Measurements from ENCODE around the gene FAM187B.

The FAM187B gene

GRCh38 chr19:35209646-35210045, 18.9 kb downstream of the FAM187B start:
- no peak overlapping the region for H3K4me3 ChIP-seq (ENCODE audit: insufficient read depth, low read depth, low read length)
- H3K9me3 ChIP-seq (ENCODE audit: control insufficient read depth, low read length): no peaks in the 10 kb centered on the region
- 96 to 98% methylated on average over 4 of the region's 4 CpGs for WGBS, 2 experiments
- no peaks in the 10 kb centered on the region for H3K27me3 ChIP-seq (ENCODE audit: control insufficient read depth, insufficient read depth, low read length, poor library complexity, severe bottlenecking)
- H3K4me1 ChIP-seq (ENCODE audit: control insufficient read depth, insufficient read depth, low read length): peaks cover 5% of the 10 kb centered on the region
- no peak overlapping the region for H3K27ac ChIP-seq (ENCODE audit: insufficient read depth, low read depth, low read length, poor library complexity, severe bottlenecking)
- no peaks in the 10 kb centered on the region for H3K36me3 ChIP-seq (ENCODE audit: control insufficient read depth, insufficient read depth, low read length)

- H3K27ac ChIP-seq (ENCODE audit: insufficient read depth, low read depth, low read length, poor library complexity, severe bottlenecking): no peak overlapping the region
- no peaks in the 10 kb centered on the region for H3K27me3 ChIP-seq (ENCODE audit: control insufficient read depth, insufficient read depth, low read length, poor library complexity, severe bottlenecking)
- H3K4me1 ChIP-seq (ENCODE audit: control insufficient read depth, insufficient read depth, low read length): peaks cover 9% of the 10 kb centered on the region
- no peaks in the 10 kb centered on the region for H3K9me3 ChIP-seq (ENCODE audit: control insufficient read depth, low read length)
- 88 to 89% methylated on average over 8 of the region's 8 CpGs for WGBS, 2 experiments
- H3K36me3 ChIP-seq (ENCODE audit: control insufficient read depth, insufficient read depth, low read length): no peaks in the 10 kb centered on the region
- no peak overlapping the region for H3K4me3 ChIP-seq (ENCODE audit: insufficient read depth, low read depth, low read length)
Measured at GRCh38 chr19:35208121-35208520, 20.4 kb downstream of the FAM187B start.

- Histone ChIP-seq H3K9me3 (ENCODE audit: control insufficient read depth, low read length) (no peaks in the 10 kb centered on the region), H3K27me3 (ENCODE audit: control insufficient read depth, insufficient read depth, low read length, poor library complexity, severe bottlenecking) (no peaks in the 10 kb centered on the region)
- 89 to 94% methylated on average over 6 to 8 of the region's 8 CpGs for WGBS, 2 experiments
Measured at GRCh38 chr19:35207391-35207871, 21.1 kb downstream of the FAM187B start.

GRCh38 chr19:35206855-35207254, 21.7 kb downstream of the FAM187B start:
- Histone ChIP-seq H3K9me3 (ENCODE audit: control insufficient read depth, low read length) (no peaks in the 10 kb centered on the region), H3K36me3 (ENCODE audit: control insufficient read depth, insufficient read depth, low read length) (no peaks in the 10 kb centered on the region), H3K27me3 (ENCODE audit: control insufficient read depth, insufficient read depth, low read length, poor library complexity, severe bottlenecking) (no peaks in the 10 kb centered on the region), H3K4me1 (ENCODE audit: control insufficient read depth, insufficient read depth, low read length) (peaks cover 9% of the 10 kb centered on the region), H3K4me3 (ENCODE audit: insufficient read depth, low read depth, low read length) (no peak overlapping the region), H3K27ac (ENCODE audit: insufficient read depth, low read depth, low read length, poor library complexity, severe bottlenecking) (no peak overlapping the region)
- 90 to 93% methylated on average over 1 of the region's 1 CpG for WGBS, 2 experiments

More at GRCh38 chr19:35207391-35207871, 21.1 kb downstream of the FAM187B start:
- no peak overlapping the region for H3K27ac ChIP-seq (ENCODE audit: insufficient read depth, low read depth, low read length, poor library complexity, severe bottlenecking)
- H3K36me3 ChIP-seq (ENCODE audit: control insufficient read depth, insufficient read depth, low read length): no peaks in the 10 kb centered on the region
- no peak overlapping the region for H3K4me3 ChIP-seq (ENCODE audit: insufficient read depth, low read depth, low read length)
- peaks cover 9% of the 10 kb centered on the region for H3K4me1 ChIP-seq (ENCODE audit: control insufficient read depth, insufficient read depth, low read length)

GRCh38 chr19:35206379-35206778, 22.2 kb downstream of the FAM187B start:
- Histone ChIP-seq H3K27me3 (ENCODE audit: control insufficient read depth, insufficient read depth, low read length, poor library complexity, severe bottlenecking) (no peaks in the 10 kb centered on the region), H3K27ac (ENCODE audit: insufficient read depth, low read depth, low read length, poor library complexity, severe bottlenecking) (no peak overlapping the region), H3K4me1 (ENCODE audit: control insufficient read depth, insufficient read depth, low read length) (peaks cover 9% of the 10 kb centered on the region), H3K9me3 (ENCODE audit: control insufficient read depth, low read length) (no peaks in the 10 kb centered on the region), H3K4me3 (ENCODE audit: insufficient read depth, low read depth, low read length) (no peak overlapping the region), H3K36me3 (ENCODE audit: control insufficient read depth, insufficient read depth, low read length) (no peaks in the 10 kb centered on the region)
- WGBS, 2 experiments: 92 to 93% methylated on average over 5 of the region's 5 CpGs

- no peaks in the 10 kb centered on the region for H3K36me3 ChIP-seq (ENCODE audit: control insufficient read depth, insufficient read depth, low read length)
- WGBS, 2 experiments: 85 to 87% methylated on average over 6 of the region's 6 CpGs
- no peak overlapping the region for H3K4me3 ChIP-seq (ENCODE audit: insufficient read depth, low read depth, low read length)
- no peak overlapping the region for H3K27ac ChIP-seq (ENCODE audit: insufficient read depth, low read depth, low read length, poor library complexity, severe bottlenecking)
- H3K9me3 ChIP-seq (ENCODE audit: control insufficient read depth, low read length): no peaks in the 10 kb centered on the region
- H3K27me3 ChIP-seq (ENCODE audit: control insufficient read depth, insufficient read depth, low read length, poor library complexity, severe bottlenecking): no peaks in the 10 kb centered on the region
- peaks cover 9% of the 10 kb centered on the region for H3K4me1 ChIP-seq (ENCODE audit: control insufficient read depth, insufficient read depth, low read length)
Measured at GRCh38 chr19:35205733-35206323, 22.7 kb downstream of the FAM187B start.

- peaks cover 9% of the 10 kb centered on the region for H3K4me1 ChIP-seq (ENCODE audit: control insufficient read depth, insufficient read depth, low read length)
- no peak overlapping the region for H3K27ac ChIP-seq (ENCODE audit: insufficient read depth, low read depth, low read length, poor library complexity, severe bottlenecking)
- no peak overlapping the region for H3K4me3 ChIP-seq (ENCODE audit: insufficient read depth, low read depth, low read length)
- no peaks in the 10 kb centered on the region for H3K36me3 ChIP-seq (ENCODE audit: control insufficient read depth, insufficient read depth, low read length)
- no peaks in the 10 kb centered on the region for H3K9me3 ChIP-seq (ENCODE audit: control insufficient read depth, low read length)
- 78 to 79% methylated on average over 13 of the region's 13 CpGs for WGBS, 2 experiments
- no peaks in the 10 kb centered on the region for H3K27me3 ChIP-seq (ENCODE audit: control insufficient read depth, insufficient read depth, low read length, poor library complexity, severe bottlenecking)
Measured at GRCh38 chr19:35204799-35205732, 23.5 kb downstream of the FAM187B start.

- H3K27me3 ChIP-seq (ENCODE audit: control insufficient read depth, insufficient read depth, low read length, poor library complexity, severe bottlenecking): no peaks in the 10 kb centered on the region
- WGBS, 2 experiments: 34% methylated on average over 4 of the region's 4 CpGs
- H3K27ac ChIP-seq (ENCODE audit: insufficient read depth, low read depth, low read length, poor library complexity, severe bottlenecking): peak overlapping the region; percentile 26
- H3K4me3 ChIP-seq (ENCODE audit: insufficient read depth, low read depth, low read length): no peak overlapping the region
- no peaks in the 10 kb centered on the region for H3K9me3 ChIP-seq (ENCODE audit: control insufficient read depth, low read length)
- peaks cover 9% of the 10 kb centered on the region for H3K4me1 ChIP-seq (ENCODE audit: control insufficient read depth, insufficient read depth, low read length)
- H3K36me3 ChIP-seq (ENCODE audit: control insufficient read depth, insufficient read depth, low read length): no peaks in the 10 kb centered on the region
Measured at GRCh38 chr19:35202722-35203688, 25.5 kb downstream of the FAM187B start.

- no peaks in the 10 kb centered on the region for H3K9me3 ChIP-seq (ENCODE audit: control insufficient read depth, low read length)
- H3K4me3 ChIP-seq (ENCODE audit: insufficient read depth, low read depth, low read length): no peak overlapping the region
- 72 to 90% methylated on average over 2 of the region's 2 CpGs for WGBS, 2 experiments
- no peak overlapping the region for H3K27ac ChIP-seq (ENCODE audit: insufficient read depth, low read depth, low read length, poor library complexity, severe bottlenecking)
- H3K4me1 ChIP-seq (ENCODE audit: control insufficient read depth, insufficient read depth, low read length): peaks cover 4% of the 10 kb centered on the region
- no peaks in the 10 kb centered on the region for H3K27me3 ChIP-seq (ENCODE audit: control insufficient read depth, insufficient read depth, low read length, poor library complexity, severe bottlenecking)
- no peaks in the 10 kb centered on the region for H3K36me3 ChIP-seq (ENCODE audit: control insufficient read depth, insufficient read depth, low read length)
Measured at GRCh38 chr19:35199481-35199880, 29.1 kb downstream of the FAM187B start.

Measured in ectodermal cell (in vitro differentiated cells).